ENCODE measurements around the gene SELENOP. TPM values are rescaled to one million over a fixed set of nuclear protein-coding genes. Genes with fewer than 3 reads are reported as not detected.

Gene SELENOP
- total RNA-seq = 10.0 and 12.4 TPM in 2 replicates

GRCh38 chr5:42811591-42812446 is at the start of gene SELENOP:
Gene SELENOP (minus strand): TSS chr5:42811892. CDS start chr5:42808353, 3,539 bp downstream.

GRCh38 chr5:42756606-42757601 is 54.8 kb downstream of the SELENOP start, which contains the start of gene CCDC152:
Gene CCDC152 (plus strand): TSS chr5:42756818. CDS start chr5:42759122, 2,304 bp downstream.

Other genes with a start within 250 kb of the SELENOP start
- 3.0 and 3.8 TPM in 2 replicates for gene CCDC152, start 55.1 kb downstream of the SELENOP start, total RNA-seq
- 1.5 and 1.8 TPM in 2 replicates for gene ANXA2R, start 228.4 kb upstream of the SELENOP start, total RNA-seq